ENCODE results near the gene APOBEC3F.

Gene APOBEC3F

GRCh38 chr22:39103431-39103830 is 62.8 kb downstream of the APOBEC3F start:
- H4K20me1 ChIP-seq (ENCODE audit: insufficient read depth, low read length) = no peaks in the 10 kb centered on the region
- no peak overlapping the region for H2AFZ ChIP-seq (ENCODE audit: low read length)
- no peak overlapping the region for H3K27ac ChIP-seq (ENCODE audit: low read depth, low read length, poor library complexity, severe bottlenecking)
- no peaks in the 10 kb centered on the region for H3K79me2 ChIP-seq (ENCODE audit: insufficient read depth, low read length)
- no peak for TF ChIP-seq EZH2 (IDR thresholded peaks at IDR 0.05; ENCODE audit: borderline replicate concordance, low read length)
- no peak for TF ChIP-seq CTCF (IDR thresholded peaks at IDR 0.05; ENCODE audit: low read length)
- H3K36me3 ChIP-seq (ENCODE audit: insufficient read depth, low read length) = no peaks in the 10 kb centered on the region
- no peaks in the 10 kb centered on the region for H3K9me3 ChIP-seq (ENCODE audit: low read length)
- no peaks in the 10 kb centered on the region for H3K27me3 ChIP-seq (ENCODE audit: insufficient read depth, low read length)
- H3K4me3 ChIP-seq (ENCODE audit: low read depth, low read length, poor library complexity, severe bottlenecking) = no peak overlapping the region
- H3K4me1 ChIP-seq (ENCODE audit: insufficient read depth, low read length, severe bottlenecking) = no peaks in the 10 kb centered on the region
- H3K9ac ChIP-seq (ENCODE audit: low read length) = no peak overlapping the region
- no peaks in the 10 kb centered on the region for H3F3A ChIP-seq (ENCODE audit: insufficient read depth, low read length)
- H3K9me2 ChIP-seq (ENCODE audit: low read depth, low read length) = no peaks in the 10 kb centered on the region
- H3K4me2 ChIP-seq (ENCODE audit: low read length) = no peak overlapping the region
